AG09319 (cell line): Measurements from ENCODE around the gene CLOCK.

ENCODE experiments used
- DNase-seq: peaks from one replicate; pipeline ENCODE4 v3.0.0-alpha.2; 2010; ENCODE audit warnings: low read depth; ENCODE audit errors: extremely low read depth
- CTCF ChIP-seq: IDR thresholded peaks from 2 replicates; pipeline ENCODE4 v1.5.1; 2011; ENCODE audit warnings: low read depth, mild to moderate bottlenecking, inconsistent platforms, low read length, moderate library complexity

The CLOCK gene

DNA sequence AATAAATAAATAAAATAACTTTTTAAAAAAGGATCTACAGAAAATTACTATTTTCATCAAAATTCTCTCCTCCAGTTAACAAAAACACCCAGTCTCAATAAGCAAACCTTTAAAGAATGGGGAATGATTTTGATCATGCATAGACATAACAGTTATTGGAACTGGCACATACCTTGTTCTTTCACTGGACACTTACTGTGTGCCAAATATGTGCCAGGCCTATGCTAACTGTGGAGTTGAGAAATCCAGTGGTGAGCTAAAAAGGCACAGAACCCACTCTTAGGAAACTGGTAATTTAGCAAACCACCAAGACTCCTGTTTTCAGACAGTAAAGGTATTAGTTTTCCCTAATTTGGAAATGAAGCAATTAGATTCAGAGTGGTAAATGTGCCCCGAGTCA lies 39.1 kb downstream of the CLOCK start:
- no peak for TF ChIP-seq CTCF

GRCh38 chr4:55503169-55503568 lies 43.5 kb downstream of the CLOCK start:
- no peak for DNase-seq
- TF ChIP-seq CTCF, result no peak

More for the DNA sequence above, 39.1 kb downstream of the CLOCK start:
- no peak for DNase-seq

DNA sequence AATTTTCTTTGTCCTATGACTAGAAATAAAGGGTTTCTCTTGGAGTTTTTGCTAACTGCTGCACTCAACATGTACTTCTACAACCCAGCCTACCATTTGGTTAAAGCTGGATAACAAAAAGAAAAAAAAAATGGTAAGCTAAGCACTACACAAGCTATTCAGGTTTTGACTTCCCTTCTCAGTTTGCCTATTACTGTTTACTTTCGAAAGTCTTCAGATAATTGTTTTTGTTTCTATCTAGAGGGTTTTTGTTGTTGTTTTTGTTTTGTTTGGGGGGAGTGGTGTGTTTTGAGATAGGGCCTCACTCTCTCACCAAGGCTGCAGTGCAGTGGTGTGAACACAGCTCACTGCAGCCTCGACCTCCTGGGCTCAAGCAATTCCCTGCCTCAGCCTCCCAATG lies 46.6 kb downstream of the CLOCK start:
- DNase-seq, result no peak
- no peak for TF ChIP-seq CTCF

DNA sequence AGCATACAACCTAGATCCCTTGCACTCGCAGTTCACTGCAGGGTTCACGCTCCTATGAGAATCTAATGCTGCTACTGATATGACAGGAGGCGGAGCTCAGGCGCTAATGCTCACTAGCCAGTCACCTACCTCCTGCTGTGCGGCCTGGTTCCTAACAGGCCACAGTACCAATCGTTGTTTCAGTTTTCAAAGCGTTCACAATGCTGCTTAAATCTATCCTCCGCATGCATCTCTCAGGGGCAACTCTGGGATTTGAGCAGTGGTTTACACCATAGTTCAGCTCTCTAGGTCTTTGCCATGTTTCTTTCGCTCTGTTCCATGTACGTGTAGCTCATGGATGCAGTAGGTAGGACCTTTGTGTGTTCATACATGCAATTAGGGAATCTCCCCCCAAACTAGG lies 47.2 kb downstream of the CLOCK start:
- TF ChIP-seq CTCF, result no peak

GRCh38 chr4:55498051-55498450 lies 48.7 kb downstream of the CLOCK start:
- no peak for DNase-seq
- TF ChIP-seq CTCF, result no peak

More for the DNA sequence above, 47.2 kb downstream of the CLOCK start:
- no peak for DNase-seq

GRCh38 chr4:55491486-55491885 lies 55.2 kb downstream of the CLOCK start:
- DNase-seq, result peak; percentile 38
- TF ChIP-seq CTCF, result no peak

- no peak for TF ChIP-seq CTCF
- no peak for DNase-seq
These were observed 58.0 kb downstream of the CLOCK start for GRCh38 chr4:55488716-55489115.

DNA sequence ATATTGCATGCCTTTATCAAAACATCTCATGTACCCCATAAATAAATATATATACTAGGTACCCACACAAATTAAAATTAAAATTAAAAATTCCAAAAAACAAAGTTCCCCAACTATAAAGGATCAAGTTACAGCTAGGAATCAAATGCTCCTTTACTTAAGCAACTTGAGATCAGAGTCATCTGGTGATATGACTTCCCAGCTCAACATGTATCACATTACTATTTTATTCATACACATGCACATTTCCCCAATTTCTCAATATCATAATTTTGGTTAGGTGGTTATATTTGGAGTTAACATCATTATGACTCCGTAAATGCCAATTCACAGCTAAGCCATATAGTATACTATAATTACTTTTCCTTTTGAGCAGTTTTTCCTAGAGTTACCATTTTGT lies 60.9 kb downstream of the CLOCK start:
- TF ChIP-seq CTCF, result no peak
- DNase-seq, result no peak
